Activated CD8-positive, alpha-beta memory T cell treated with anti-CD3 and anti-CD28 coated beads for 1 hour (primary cell): ENCODE measurements around the gene EDNRA.

Experiments used
- DNase-seq, 2 donors: peaks; one replicate each; pipeline ENCODE4 v3.0.0-alpha.2; 2020; ENCODE audit warnings: low read depth in 1 of 2; ENCODE audit errors: extremely low read depth in 1 of 2

The EDNRA gene

GRCh38 chr4:147496500-147496899, 15.6 kb downstream of the EDNRA start:
- DNase-seq = no peak

GRCh38 chr4:147498031-147498660, 17.2 kb downstream of the EDNRA start:
- no peak for DNase-seq

GRCh38 chr4:147508346-147508745, 27.4 kb downstream of the EDNRA start:
- no peak for DNase-seq

- DNase-seq = no peak
Measured at GRCh38 chr4:147509386-147509785, 28.5 kb downstream of the EDNRA start.

- no peak for DNase-seq
Measured at GRCh38 chr4:147510962-147511668, 30.2 kb downstream of the EDNRA start.

DNA sequence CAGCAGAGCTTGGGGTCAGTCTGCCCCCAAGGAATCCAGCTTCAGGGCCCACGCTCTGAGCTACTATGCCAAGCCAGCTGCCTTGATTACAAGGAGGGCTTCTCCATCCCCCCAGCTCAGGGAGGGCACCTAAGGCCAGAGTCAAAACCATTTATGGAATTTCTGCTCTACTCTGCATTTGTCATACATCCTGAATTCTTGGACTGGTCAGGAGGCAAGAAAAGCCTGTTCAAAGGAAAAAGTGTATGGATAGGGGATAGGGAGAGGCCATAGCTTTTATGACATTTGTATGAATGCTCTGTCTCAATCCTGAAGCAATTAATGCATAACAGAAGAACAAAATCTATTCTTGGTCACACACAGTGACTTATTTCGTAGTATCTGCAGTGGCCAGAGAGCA, 32.2 kb downstream of the EDNRA start:
- DNase-seq = no peak

- no peak for DNase-seq
Measured at GRCh38 chr4:147513952-147514351, 33.1 kb downstream of the EDNRA start.

DNA sequence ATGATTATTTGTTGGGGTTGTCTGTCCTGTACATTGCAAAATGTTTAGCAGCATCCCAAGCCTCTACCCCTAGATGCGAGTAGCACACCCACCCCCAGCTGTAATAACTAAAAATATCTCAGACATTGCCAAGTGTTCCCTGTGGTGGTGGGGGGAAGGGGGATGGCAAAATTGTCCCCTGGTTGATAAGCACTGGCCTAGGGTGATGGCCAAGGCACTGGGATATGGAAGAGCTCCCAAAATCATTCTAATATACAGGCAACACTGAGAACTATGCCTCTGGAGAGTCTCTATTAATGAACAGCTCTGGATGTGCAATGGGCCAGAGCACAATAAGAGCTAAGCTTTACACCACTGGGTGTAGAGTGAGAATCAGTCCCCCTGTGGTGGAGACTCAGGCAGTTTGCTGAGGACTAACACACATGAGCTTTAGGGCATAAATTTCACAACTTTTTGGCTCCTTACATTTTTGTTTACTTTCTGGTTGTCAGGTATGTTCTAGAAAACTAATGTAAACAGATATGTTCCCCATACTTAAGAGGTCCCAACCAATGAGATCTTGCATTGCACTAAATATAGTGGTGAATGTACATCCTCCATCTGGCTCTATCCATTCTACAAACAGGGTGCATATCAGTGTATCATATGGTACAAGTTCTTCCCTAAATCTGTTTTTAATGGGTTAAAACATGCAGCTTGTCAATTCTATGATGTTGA, 34.5 kb downstream of the EDNRA start:
- DNase-seq = no peak

DNA sequence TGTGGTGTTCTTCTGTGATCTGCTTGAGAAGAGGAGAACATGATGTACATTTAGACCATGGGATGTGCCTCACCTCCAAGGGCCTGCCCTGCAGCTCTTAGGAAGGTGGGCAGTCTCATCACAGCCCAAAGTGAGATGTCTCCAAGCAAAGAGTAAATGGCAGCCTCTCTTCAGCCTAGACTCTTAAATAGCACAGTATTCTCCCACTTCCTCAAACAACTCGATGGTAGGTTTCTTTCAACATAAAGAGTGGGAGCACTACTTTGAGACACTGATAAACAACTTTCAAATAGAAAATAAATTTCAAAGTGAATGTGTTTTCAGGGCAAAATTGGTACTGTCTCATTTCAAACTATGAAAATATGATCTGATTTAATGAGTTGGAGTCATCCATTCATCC, 35.2 kb downstream of the EDNRA start:
- no peak for DNase-seq

- no peak for DNase-seq
Measured at GRCh38 chr4:147518086-147518485, 37.2 kb downstream of the EDNRA start.

DNA sequence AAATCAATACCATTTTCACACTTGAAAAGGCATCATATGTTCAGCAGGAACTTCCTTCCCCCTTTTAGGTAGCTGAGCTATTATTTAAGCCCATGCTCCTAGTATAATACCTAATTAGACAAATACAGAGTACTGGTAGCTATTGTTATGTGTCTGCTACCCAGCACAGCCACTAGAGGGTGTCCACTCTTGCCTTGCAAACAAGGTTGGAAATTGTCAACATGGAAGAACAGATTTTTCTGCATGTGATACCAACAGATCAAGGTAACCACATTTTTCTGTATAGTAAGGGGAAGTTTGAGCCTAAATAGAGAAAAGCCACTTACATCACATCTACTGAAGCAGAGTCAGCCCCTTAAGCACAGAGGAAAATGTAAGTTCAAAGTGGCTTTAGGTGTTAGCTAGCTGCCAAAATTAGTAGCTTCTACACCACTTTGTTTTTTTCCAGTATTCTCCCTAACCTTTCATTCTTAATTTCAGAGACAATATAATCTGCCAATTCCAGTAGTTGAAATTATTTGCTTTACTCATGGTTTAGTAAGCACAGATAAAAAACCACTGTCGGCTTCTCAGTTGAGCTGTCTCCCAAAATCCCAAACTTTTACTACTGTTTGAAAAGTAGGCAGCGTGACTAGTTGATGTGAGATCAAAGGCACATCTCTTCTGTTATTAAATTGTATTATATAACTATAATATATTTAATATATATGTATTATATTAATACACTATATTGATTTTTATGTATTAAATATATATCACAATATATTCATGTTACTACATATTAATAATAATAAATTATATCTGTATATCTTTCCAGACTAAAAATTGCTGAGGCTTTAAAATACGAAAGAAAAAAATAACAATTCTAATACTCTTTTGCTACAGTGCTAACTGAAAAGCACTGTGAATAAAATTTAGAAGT, 38.2 kb downstream of the EDNRA start:
- peak in 1 of 2 donors; percentile 1 for DNase-seq

GRCh38 chr4:147524601-147525000, 43.7 kb downstream of the EDNRA start:
- DNase-seq = no peak

DNA sequence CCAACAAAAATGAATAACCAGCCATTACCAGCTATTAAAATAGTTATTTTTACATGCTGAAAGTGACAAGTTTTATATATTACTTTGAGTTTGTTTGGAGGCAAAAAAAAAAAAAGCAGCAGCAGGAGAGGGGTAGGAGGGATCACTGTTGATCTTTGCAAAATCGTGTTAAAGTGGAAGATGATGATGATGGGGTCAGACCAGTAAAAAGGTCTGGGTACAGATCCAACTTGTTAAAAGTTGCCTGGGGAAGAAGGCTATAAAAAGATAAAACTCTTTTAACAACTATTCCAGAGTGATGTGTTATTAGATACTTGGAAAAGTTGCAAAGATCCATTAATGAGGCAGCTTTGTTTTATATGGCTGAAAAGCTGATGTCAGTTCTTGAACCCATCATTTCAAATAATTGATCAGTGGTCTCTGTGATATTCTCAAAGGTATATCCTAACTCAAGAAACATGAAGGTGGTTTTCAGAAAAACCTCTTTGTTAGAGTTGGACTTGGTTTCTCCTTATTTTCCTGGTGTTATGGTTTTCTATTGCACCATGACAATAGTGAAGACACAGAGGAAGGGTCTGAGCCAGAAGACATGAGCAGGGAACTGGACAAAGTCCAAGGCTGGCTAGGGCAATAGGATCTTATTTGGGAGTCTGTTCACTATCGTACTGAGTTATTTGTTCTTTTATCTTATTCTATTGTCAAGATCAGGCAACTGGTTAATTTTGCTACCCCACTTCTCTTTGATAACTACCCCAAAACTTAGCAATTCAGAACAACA, 44.8 kb downstream of the EDNRA start:
- no peak for DNase-seq

- DNase-seq = no peak
Measured at GRCh38 chr4:147526272-147526654, 45.4 kb downstream of the EDNRA start.

- no peak for DNase-seq
Measured at GRCh38 chr4:147528054-147528453, 47.2 kb downstream of the EDNRA start.

DNA sequence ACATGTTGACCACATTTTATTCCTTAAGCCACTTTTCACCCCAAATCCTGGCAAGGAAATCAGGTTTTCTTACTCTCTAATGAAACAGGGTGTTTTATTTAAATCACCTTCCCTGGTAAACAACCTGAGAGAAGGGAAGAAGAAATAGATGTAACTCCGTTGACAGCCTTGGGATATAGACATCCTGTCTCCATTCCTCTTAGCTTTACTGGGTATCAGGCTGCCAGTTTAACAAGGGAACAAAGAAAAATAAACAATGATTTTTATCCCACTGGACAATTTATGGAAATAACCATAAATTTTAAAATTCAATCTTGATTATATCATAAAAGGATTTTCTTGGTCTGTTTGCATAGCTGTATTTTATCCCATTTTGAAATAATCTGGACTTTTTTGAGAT, 49.2 kb downstream of the EDNRA start:
- no peak for DNase-seq

GRCh38 chr4:147530723-147531122, 49.8 kb downstream of the EDNRA start:
- no peak for DNase-seq

DNA sequence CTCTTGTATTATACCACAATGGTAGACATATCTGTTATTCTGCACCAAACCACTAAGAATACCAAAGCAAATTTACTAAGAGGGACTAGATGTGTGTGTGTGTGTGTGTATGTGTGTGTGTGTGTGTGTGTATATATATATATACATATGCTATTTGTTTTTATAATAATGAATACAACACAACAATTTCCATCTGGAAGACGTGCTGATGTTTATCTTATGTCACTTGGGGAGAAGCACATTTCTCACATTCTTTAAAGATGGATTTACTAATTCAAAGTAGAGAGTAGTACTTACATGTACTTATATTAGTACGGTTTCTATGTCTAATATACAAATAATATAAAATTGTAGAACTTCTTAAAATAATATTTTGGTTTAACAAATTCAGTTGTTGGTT, 52.0 kb downstream of the EDNRA start:
- no peak for DNase-seq

GRCh38 chr4:147533331-147533730, 52.4 kb downstream of the EDNRA start:
- DNase-seq = no peak

DNA sequence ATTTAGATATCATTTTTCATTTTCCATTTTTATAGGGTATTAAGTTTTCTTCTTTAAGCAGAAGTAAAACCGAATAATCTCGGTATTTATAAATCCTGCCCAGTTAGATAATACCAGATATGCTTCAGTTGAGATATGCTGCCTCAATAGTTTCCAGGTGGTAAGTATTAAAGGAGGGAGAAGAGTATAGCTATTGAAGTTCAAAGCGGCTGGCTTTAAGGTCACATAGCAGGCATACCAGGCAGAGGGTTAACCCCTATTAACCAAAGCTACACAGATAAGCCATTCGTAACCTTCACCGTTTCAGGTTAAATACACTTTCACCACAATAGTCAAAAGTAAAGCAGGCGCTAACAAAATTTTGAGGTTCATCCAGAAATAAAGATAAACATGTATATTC, 54.2 kb downstream of the EDNRA start:
- DNase-seq = no peak
